ENCODE results near the gene PRODH2.
"Not testable (repeated sequence)": the region's sequence is repeated elsewhere in the genome, so short reads cannot be mapped to it uniquely, and the experiment has no call there.

Gene PRODH2

DNA sequence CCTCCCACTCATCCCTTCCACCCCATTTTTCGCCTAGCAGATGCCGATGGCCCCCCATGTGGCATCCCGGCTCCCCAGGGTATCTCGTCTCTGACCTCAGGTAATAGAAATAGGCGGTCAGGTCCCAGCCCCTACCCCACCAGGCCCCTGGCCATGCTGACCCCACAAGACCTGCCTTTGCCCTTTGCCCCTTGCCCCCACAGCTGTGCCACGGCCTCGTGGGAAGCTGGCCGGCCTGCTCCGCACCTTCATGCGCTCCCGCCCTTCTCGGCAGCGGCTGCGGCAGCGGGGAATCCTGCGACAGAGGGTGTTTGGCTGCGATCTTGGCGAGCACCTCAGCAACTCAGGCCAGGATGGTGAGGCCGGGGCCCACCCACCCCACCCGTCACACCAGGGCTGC, 31.9 kb downstream of the PRODH2 start:
- DNase-seq = no peak

DNA sequence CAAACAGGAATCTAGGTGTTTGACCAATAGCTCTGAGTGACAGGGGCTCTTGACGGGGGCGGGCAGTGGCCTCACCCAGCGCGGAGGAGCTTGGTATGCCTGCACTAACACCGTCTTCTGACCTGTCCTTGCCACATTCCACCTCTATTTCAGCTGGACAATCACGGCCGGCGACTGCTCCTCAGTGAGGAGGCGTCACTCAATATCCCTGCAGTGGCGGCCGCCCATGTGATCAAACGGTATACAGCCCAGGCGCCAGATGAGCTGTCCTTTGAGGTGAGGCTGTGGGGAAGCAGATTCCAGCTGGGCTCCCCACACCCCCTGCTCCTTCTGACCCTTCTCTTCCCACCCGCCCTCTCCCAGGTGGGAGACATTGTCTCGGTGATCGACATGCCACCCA, 32.6 kb downstream of the PRODH2 start:
- DNase-seq = no peak

DNA sequence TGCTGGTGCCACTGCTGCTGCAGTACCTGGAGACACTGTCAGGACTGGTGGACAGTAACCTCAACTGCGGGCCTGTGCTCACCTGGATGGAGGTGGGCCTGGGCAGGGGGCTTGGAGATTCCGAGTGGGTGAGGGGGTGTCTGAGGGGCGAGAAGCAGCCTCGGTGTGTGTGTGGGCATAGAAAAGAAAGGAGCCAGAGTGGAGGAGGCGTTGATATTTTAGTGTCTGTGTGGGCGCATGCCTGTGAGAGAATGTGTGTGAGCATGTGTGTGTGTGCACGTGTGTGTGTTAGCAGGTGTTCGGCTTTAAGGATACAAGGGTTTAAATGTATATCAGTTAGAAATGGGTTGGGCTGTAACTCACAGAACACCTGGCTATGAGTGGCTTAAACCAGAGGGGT, 33.6 kb downstream of the PRODH2 start:
- DNase-seq = no peak

DNA sequence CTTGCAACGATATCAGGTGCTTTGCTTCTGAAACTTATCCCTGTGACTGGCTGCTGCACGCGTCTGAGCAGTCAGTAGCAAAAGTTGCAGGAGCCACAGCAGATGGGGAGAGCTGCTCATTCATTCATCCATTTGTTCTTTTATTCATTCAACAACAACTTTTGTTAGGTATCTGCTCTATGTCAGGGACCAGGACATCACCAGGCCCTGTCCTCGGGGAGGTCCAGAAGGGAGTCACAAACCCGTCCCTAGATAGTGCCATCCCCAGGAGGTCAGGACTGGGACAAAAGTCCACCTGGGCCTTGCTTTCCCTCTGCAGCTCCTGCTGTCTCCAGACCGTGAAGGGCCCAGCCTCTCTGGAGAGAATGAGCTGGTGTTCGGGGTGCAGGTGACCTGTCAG, 34.7 kb downstream of the PRODH2 start:
- no peak for DNase-seq

DNA sequence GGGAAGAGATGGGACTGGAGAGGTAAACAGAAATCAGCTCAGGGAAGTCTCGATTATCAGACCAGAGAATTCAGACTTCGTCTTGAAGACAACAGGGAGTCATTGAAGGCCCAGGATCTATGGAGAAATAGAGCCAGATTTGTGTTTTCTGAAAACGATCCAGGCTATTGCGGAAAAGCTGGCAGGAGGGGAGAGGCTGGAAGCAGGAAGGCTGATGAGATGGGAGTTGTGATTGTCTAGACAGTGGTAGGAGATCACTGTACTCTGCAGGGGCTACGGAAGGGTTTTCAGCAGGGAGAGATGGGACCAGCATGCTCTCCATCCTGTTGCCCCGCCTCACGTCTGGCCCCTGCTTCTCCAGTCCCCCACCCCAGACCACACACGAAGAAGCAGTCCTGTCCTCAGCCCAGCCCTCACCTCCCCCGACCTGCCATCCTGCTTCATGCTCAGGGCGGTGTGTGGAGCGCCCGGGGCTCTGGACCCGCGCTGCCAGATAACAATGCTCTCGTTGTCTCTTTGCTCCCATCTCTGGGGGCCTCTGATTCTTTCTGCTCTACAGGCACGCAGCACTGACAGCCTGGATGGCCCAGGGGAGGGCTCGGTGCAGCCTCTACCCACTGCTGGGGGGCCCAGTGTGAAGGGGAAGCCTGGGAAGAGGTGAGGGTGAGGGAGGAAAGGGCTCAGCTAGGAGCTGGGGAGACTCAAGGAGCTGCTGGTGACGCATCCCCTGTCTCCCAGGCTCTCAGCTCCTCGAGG, 35.4 kb downstream of the PRODH2 start:
- no peak for DNase-seq

DNA sequence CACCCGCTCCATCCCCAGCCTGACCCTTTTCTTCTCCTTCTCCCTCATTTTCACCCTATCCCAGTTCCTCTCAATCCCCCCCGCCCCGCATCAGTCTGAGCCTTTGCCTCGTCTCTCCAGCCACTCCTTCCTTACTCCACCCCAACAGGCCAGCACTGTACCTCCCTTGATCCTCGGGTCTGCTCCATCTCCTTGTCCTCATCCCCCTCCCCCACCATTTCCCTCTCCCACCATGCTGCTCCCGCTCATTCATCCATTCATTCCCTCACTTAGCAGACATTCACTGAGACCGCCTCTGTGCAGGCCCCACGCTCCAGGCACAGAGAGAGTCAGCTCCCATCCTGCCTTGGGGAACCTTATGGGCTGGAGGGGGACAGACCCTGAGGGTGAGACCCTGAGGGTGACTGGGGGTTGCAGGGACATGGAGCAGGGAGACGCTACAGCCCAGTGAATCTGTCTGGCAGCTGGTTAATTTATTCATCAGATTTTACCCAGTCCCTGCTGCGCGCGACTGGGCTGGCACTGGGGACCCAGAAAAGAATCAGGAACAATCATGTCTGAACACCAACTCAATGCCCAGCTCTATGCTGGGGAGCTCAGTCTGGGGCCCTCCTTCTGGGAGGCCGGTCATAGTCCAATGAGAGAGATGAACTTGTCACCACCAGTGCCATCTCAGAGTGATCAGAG, 36.4 kb downstream of the PRODH2 start:
- no peak for DNase-seq

DNA sequence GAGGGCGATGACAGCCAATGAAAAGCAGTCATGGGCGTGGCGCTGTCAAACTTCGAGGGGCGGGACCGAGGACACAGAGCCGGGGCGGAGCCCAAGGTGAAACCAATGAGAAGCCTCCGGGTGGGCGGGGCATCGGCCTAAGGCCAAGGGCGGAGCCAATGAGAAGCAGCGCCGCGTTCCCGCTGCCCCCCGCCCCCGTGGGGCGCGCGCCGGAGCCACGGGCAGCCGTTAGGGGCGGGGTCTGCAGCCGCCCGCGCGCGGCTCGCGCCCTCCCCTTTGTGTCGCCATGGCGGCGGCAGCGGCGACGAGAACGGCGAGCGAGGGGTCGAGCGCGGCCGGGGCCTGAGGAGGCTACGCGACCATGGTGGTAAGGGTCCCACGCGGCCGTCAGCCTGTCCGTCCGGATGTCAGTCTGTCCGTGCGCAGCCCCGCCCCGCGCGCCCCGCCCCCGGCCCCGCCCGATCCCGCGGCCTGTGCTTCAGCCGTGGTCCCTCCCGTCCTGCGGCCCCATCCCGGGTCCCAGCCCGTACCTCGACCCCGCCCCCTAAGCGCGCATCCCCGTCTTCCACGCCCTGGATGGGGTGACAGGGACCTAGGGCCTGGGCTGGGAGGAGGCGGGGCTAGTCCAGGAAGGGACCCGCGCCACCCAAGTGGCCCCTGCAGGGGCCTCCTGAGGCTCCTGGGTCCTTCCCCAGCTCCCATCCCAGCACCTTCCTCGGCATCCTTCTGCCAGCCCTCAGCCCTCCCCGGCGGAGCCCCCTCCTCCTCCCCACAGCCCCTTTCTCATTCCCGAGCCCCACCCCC, 37.1 kb downstream of the PRODH2 start, which contains the start of gene ARHGAP33:
Gene ARHGAP33, plus strand, starts transcription at position 267 of the 804 bp plus-strand sequence. Its CDS starts 95 bp downstream, at position 362.
- DNase-seq = peak; percentile 99 to 100 (median 100)

DNA sequence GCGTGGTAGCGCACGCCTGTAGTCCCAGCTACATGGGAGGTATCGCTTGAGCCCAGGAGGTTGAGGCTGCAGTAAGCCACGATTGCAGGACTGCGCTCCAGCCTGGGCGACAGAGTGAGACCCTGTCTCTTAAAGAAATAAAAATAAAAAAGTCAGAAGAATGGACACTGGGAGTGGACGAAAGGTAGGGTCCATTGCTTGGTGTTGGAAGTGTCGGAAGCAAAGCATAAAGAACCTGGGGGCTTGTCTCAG, 37.7 kb downstream of the PRODH2 start:
- DNase-seq = no peak

DNA sequence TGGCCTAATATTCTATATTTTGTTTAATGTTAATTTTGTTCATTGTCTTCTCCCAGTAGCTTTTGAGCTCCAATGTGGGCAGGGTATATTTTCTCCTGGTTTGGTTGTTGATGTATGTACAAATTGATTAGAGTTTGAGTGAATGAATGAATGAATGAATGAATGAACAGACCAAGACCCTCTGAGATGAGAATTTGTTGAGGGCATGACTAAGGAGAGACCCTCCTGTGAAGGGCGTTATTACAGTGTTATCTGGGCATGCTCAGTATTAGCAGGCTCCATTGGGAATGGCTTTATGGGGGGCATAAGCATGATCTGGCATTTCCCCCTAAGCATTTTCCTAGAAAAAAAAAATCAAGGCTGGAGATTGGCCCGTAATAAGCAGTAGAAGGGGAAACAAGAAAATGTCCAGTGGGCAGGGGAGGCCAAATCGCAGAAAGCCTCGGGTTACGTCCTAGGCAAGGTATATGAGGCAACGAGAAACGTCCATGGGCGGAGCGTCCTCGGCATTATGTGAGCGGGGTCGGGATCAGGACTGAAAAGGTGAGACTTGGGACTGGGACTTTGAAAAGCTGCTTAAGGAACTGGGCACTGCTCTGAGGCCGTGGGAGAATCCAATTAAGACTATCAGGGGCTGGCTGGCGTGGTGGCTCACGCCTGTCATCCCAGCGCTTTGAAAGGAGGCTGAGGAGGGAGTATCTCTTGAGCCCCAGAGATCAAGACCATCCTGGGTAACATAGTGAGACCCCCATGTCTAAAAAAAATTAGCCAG, 38.2 kb downstream of the PRODH2 start:
- no peak for DNase-seq

DNA sequence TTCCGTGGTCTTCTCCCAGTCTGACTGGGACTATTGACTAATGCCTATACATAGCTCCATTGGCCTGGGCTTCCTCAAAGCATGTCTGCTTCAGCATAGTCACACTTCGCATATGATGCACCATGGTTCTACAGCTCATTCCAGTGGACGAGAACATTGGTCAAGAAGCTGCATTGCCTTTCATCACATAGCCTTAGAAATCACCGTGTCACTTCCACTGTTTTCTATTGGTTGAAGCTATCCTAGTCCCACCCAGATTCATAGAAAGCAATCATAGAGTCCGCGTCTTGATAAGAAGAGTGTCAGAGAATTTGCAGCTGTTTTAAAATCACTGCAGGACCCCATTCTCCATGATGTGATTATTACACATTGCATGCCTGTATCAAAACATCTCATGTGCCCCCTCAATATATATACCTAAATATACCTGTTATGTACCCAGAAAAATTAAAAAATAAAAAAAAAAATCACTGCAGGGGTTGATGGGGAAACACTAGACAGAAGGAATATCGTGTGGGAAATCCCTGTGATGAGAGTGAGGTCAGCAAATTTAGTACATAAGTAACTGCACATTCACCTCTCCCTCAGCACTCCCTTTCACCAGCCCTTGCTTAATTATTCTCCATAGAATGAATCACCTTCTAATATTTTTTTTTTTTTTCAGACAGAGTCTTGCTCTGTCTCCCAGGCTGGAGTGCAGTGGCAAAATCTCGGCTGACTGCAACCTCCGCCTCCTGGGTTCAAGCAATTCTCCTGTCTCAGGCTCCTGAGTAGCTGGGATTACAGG, 39.4 kb downstream of the PRODH2 start:
- no peak for DNase-seq

DNA sequence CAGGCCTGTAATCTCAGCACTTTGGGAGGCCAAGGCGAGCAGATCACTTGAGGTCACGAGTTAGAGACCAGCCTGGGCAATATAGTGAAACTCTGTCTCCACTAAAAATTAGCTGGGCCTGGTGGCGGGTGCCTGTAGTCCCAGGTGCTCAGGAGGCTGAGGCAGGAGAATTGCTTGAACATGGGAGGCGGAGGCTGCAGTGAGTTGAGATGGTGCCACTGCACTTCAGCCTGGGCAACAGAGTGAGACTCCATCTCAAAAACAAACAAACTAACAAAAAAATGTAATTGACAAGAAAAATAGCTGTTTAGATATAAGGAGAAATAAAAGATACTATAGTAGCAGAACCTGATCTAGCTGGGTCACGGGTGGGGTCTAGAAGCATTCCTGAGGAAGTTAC, 40.3 kb downstream of the PRODH2 start:
- not testable (repeated sequence) for DNase-seq

DNA sequence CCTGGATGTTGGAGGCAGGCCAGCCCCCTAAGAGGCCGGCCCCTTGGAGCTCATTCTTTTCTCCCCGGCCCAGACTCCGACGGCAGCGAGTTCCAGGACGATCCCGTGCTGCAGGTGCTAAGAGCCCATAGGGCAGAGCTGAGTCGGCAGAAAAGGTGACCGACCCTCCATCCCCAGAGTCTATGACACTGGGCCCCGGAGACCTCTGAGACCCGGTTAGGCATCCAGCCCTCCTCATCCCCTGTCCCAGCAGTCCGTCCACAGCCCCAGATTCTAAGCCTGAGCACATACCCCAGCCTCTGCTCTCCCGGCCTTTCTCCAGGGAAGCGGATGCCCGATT, 44.6 kb downstream of the PRODH2 start:
- no peak for DNase-seq

DNA sequence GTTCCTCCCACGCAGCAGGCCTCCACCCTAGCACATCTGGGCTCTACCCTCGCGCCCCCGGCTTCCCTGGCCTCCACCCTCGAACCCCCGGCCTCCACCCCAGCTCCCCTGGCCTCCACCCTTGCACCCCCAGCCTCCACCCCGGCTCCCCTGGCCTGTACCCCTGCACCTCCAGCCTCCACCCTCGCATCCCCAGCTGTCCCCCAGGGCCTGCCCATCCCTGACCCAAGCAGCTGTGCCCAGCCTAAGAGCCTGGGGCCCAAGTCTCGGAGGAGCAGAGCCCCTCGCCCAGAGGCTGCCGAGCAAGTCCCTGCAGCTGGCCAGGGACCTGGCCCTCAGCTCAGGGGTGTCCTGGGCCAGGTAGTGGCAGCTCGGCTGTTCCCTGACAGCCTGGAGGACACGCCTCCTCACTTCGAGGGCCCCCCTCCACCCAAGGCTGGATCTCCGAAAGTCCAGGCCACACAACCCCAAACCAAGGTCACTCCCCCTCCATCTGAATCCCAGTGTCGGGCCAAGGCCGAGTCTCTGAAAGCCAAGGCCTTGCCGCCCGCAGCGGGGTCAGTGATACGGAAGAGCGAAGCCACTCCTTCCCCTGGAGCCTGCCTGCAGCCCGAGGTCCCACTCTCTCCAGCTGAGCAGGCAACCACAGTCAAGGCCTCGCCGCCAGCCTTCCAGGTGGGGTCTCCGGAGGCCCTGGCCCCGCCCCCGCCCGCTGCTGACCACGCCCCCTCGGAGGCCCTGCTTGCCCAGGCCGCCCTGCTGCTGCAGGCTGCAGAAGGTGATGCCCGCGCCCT, 45.2 kb downstream of the PRODH2 start:
- no peak for DNase-seq

DNA sequence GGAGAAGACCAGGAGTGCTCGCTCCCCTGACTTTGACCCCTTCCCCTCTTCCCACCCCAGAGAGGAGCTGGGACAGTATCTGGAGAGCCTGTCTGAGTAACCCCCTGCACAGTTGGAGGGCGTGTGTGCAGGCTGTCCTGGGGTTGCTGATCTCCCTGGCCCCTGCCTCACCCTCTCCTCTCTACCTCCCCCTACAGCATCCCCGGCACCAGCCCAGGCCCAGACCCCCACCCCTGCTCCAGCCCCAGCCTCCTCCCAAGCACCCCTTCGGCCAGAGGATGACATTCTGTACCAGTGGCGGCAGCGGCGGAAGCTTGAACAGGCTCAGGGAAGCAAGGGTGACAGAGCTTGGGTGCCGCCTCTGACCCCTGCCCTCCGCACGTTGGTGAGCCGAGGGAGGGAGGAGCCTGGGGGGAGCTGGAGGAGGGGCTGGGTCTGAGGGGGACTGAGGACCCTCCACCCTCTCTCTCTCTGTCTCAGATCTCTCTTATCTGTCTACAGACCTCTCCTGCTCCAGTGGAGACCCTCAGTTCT, 46.0 kb downstream of the PRODH2 start:
- no peak for DNase-seq

DNA sequence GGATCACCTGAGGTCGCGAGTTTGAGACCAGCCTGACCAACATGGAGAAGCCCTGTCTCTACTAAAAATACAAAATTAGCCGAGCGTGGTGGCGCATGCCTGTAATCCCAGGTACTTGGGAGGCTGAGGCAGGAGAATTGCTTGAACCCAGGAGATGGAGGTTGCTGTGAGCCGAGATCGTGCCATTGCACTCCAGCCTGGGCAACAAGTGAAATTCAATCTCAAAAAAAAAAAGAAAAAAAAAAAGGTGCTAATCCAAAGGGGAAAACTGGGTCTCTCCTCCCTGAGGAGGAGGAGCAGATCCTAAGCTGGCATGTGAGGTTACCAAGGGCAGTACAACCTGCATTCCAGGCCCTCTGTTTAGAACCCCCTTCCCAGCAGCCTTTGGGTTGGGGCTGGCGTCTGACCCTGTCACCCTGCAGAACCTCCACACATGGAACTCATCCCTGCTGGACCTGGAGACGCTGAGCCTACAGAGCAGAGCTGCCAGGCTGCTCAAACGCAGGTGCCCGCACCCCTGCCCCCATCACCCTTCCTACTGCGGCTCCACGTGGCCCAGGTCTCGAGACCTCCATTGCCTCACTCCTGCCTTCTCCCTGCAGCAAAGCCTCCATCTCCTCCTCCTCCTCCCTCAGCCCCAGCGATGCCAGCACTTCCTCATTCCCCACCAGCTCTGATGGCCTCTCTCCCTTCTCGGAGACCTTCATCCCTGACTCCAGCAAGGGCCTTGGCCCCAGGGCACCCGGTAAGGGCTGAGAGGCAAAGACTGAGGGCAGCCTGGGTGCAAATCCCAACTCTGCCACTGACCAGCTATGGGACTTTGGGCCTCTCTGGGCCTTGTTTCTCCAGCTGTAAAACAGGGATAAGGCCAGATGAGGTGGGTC, 48.0 kb downstream of the PRODH2 start:
- DNase-seq = no peak

DNA sequence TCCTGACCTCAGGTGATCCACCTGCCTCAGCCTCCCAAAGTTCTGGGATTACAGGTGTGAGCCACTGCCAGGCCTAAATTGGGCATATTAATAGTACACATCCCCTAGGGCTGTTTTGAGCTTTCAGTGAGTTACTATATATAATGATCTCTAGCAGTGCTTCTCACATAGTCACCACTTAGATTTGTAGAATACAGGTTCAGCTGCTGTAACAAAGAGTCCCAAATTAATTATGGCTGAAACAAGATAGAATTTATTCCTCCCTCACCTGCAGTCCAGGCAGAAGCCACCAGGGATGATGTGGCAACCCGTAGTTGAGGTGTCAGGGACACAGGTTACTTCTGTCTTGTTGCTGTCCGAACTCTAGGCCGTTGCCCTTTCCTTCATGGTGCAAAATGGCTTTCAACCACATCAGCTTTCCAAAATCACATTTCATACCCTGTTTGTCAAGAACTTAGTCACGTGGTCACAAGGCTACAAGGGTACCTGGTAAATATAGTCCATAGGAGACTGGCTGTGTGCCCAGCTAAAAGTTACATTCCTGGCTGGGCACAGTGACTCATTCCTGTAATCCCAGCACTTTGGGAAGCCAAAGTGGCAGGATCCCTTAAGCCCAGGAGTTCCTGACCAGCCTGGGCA, 51.8 kb downstream of the PRODH2 start:
- DNase-seq = no peak

DNA sequence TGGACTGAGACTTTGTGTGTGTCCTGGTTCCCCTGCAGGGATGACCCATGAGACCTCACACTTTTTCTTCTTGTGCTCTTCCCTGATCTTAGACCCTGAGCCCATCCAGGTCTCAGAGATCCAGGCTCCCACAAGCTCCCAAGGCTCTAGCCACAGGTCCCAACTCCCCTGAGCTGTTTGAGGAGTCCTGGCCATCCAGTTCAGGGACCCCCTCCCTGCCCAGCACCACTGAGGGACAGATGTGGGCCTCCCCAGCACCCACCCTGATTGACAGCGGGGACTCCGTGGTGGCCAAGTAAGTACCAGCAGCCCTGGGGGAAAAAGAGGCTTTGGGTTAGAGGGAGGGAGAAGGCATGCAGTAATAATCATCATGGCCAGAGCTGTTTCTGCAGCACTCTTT, 52.9 kb downstream of the PRODH2 start:
- DNase-seq = no peak

DNA sequence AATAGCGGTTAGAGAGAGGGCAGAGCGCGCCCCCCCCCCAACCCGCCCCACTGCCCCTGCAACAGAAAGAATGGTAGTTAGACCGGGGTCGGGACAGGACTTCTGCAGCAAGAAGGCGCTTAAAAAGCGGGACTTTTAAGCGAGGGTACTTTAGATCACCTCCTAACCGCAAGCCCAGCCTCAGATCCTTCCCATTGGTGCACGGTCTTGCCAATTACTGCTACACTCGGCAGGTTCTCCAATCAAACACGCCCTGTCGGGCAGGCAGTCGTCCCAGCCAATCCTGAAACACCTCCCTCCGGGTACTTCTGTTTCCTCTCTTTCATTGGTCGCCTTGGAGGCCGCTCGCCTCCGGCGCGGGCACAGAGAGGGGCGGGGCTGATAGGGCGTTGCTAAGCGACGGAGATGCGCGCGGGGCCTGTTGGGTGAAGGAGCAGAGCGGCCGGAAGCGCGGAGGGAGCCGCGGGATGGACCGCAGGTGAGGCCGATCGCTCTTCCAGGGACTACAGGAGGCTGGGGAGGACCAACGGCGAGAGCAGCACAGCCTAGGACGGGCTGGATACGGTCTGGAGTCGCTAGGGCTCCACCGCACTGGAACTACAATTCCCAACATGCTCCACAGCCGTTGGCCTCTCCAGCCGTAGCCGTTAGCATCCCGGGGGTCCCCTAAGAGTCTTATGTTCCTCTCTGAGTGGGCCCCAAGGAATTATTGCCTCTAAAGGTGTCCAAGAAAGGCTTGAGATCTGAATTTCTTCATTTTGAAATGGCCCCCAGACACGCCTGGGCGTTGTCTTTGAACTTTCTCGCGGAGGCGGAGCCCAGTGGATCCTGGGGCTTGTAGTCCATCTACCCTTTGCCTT, 54.7 kb downstream of the PRODH2 start, which contains the start of gene PROSER3:
Gene PROSER3, plus strand, starts transcription at position 428 of the 860 bp plus-strand sequence. Its CDS starts 40 bp downstream, at position 468.
- DNase-seq = peak; percentile 98 to 100 (median 99)

Measured in suppressor macrophage (primary cell).